ENCODE measurements around the gene FNDC3B. TPM values are rescaled to one million over a fixed set of nuclear protein-coding genes. Genes with fewer than 3 reads are reported as not detected.
"Not testable (repeated sequence)": the region's sequence is repeated elsewhere in the genome, so short reads cannot be mapped to it uniquely, and the experiment has no call there.

Gene FNDC3B
- total RNA-seq = 169 TPM

- peak; percentile 94 for DNase-seq
Observed at GRCh38 chr3:172039436-172040077, at the start of gene FNDC3B. TSS of gene FNDC3B (plus strand) at chr3:172039578. CDS start at chr3:172112480, 72,902 bp downstream.

- DNase-seq = not testable (repeated sequence)
Observed at GRCh38 chr3:171990239-171990638, 49.1 kb upstream of the FNDC3B start.

GRCh38 chr3:171991166-171991565, 48.2 kb upstream of the FNDC3B start:
- DNase-seq = no peak

GRCh38 chr3:171994646-171995428, 44.5 kb upstream of the FNDC3B start:
- DNase-seq = peak; percentile 97

- DNase-seq = no peak
Observed at GRCh38 chr3:171995486-171995885, 43.9 kb upstream of the FNDC3B start.

GRCh38 chr3:171996178-171996817, 43.1 kb upstream of the FNDC3B start:
- no peak for DNase-seq

- not testable (repeated sequence) for DNase-seq
Observed at GRCh38 chr3:171998731-171999130, 40.6 kb upstream of the FNDC3B start.

GRCh38 chr3:172001616-172002015, 37.8 kb upstream of the FNDC3B start:
- DNase-seq = not testable (repeated sequence)

- DNase-seq = no peak
Observed at GRCh38 chr3:172002512-172003078, 36.8 kb upstream of the FNDC3B start.

- DNase-seq = no peak
Observed at GRCh38 chr3:172003146-172003545, 36.2 kb upstream of the FNDC3B start.

GRCh38 chr3:172007065-172007370, 32.4 kb upstream of the FNDC3B start:
- no peak for DNase-seq

GRCh38 chr3:172009803-172010202, 29.6 kb upstream of the FNDC3B start:
- DNase-seq = no peak

GRCh38 chr3:172012775-172013174, 26.6 kb upstream of the FNDC3B start:
- DNase-seq = no peak

- DNase-seq = no peak
Observed at GRCh38 chr3:172014145-172014544, 25.2 kb upstream of the FNDC3B start.

GRCh38 chr3:172018364-172018763, 21.0 kb upstream of the FNDC3B start:
- no peak for DNase-seq

- DNase-seq = no peak
Observed at GRCh38 chr3:172020763-172021162, 18.6 kb upstream of the FNDC3B start.

- no peak for DNase-seq
Observed at GRCh38 chr3:172021164-172021563, 18.2 kb upstream of the FNDC3B start.

GRCh38 chr3:172021859-172022258, 17.5 kb upstream of the FNDC3B start:
- DNase-seq = no peak

GRCh38 chr3:172023915-172024314, 15.5 kb upstream of the FNDC3B start:
- no peak for DNase-seq

- DNase-seq = no peak
Observed at GRCh38 chr3:172024679-172025078, 14.7 kb upstream of the FNDC3B start.

GRCh38 chr3:172029425-172030098, 9.8 kb upstream of the FNDC3B start:
- no peak for DNase-seq

- no peak for DNase-seq
Observed at GRCh38 chr3:172030181-172030580, 9.2 kb upstream of the FNDC3B start.

- DNase-seq = no peak
Observed at GRCh38 chr3:172031996-172032395, 7.4 kb upstream of the FNDC3B start.

Data from skin of body (tissue), 2 donors.